ENCODE results near the gene KLHDC9.
A peak's percentile ranks its signal among the peaks of the same experiment; 100 is the strongest.

The KLHDC9 gene

DNA sequence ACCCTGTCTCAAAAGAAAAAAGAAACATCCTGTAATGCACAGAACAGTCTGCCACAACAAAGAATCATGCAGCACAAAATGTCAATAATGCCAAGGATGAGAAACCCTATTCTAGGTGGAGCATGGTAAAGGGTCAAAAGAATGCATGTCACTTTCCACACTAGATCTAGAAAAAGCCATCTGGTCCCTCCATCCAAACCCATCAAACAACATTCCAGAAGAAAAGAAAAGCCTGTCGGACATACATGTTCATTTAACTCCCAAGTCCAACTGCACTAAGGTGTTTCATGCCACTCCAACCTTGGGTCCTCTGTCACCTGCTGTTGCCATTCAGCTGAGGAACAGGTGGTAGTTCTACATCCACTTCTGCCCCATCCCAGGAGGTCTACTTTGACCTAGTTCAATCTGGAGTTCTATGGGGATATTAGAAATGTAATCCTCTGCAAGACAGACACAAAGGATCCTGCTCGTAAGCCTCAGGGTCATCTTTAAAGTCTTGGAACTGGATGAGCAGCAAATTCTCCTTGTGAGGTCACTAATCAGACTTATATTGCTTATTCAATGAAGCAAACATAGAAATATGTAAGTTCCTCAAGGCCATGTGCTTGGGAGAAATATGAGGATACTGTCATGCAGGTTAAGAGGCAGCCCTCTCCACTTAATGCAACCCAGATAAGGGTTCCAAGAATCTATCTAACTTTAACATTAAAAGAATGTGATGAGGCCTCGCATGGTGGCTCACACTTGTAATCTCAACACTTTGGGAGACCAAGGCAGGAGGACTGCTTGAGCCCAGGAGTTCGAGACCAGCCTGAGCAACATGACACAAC, 30.6 kb downstream of the KLHDC9 start:
- no peak overlapping the region for H3K4me3 ChIP-seq (ENCODE audit: low read depth, low read length)

DNA sequence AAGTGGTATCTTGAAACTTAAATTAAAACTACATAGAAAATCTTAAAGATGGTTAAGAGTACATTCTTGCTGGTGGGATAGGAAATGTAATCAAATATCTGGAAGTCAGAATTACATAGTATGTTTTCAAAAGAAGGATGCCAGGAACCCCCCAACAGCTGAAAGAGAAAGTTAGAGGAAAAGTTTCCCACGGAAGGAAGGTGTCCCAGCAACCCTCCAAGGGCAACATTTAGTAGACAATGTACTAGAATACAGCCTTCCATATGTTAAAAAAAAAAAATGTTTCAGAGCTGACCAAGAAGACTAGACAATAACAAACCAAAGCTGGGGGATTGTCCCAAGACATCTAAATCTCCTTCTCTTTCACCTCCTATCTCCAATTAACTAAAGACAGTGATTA, 32.1 kb downstream of the KLHDC9 start:
- no peak overlapping the region for H3K4me3 ChIP-seq (ENCODE audit: low read depth, low read length)

DNA sequence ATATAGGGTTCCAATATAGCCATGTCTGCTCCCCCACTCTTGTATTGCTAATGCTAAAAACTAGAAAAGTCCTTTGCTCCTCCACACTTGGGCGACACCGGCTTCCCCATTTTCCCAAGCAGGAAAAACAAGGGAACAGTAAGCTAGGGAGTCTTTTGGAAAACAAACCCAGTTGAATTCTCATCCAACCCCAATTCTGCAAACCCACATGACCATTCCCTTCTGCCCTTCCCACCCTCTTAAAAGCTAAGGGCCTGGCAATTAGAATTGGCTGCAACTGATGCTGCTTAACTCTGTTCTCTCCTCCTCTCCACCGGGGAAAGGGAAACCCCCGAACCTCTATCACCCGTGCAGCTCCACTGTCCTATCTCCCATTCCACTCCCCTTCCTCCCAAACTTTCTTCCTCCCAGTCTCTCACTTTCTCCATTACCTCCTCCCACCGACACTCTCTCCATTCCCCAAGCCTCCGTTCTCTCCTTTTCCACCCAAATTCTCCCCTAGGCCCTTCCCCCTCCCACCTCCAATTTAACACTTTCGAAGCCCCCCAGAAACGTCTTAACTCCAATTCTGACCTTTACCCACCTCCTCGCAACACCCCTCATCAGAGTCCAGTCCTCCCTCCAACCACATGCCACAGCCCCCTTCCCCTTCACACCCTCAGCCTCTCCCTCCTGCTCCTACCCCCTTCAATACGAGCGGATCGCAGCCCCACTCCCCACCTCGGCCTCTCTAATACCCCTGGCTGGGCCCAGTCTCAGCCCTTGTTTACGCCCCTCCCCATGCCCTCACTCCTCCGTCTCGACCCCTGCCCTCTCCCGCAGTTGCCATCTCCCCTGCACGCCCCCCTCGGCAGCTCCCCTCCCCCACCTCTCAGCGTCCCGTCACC, 33.6 kb downstream of the KLHDC9 start:
- peak overlapping the region; percentile 81 for H3K4me3 ChIP-seq (ENCODE audit: low read depth, low read length)

DNA sequence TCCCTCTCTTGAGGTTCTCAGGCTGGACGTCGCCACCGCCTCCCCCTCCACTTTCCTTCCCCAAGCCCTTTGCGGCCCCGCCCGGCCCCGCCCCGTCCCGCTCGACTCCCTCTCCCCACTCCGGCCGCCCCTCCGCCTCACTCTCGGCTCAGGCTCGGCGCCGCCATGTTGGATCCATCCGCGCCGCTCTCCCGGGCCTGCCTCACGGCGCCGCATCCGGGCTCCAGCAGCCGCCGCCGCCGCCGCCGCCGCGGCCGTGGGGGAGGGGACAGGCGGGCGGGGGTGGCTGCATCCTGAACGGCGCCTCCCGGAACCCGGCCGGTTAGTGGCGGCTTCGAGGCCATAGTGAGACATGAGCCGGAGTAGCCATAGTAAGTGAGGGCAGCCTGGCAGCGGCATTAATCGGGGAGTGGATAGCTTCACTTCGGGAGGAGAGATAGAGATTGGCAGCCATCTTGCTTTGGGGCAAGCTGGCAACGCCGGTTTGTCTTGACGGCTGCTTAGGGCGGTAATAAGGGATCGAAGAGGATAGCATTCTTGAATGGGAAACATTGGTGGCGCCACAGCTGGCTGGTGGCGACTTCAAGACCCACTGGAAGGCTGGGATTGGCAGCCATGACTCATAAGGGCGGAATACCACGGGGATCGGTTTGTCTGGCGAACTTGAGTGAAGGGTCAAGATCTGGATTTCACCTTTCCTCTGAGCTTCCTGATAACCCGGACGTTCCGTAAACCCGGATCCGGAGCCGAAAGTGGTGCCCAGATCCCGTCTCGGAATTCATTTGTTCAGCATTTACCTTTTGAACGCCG, 34.5 kb downstream of the KLHDC9 start, which contains the start of gene DEDD:
DEDD (minus strand) TSS at position 258 of the 810 bp plus-strand sequence. CDS start 8,205 bp downstream, outside the sequence.
- H3K4me3 ChIP-seq (ENCODE audit: low read depth, low read length): peak within 1 kb of the TSS; percentile 81

DNA sequence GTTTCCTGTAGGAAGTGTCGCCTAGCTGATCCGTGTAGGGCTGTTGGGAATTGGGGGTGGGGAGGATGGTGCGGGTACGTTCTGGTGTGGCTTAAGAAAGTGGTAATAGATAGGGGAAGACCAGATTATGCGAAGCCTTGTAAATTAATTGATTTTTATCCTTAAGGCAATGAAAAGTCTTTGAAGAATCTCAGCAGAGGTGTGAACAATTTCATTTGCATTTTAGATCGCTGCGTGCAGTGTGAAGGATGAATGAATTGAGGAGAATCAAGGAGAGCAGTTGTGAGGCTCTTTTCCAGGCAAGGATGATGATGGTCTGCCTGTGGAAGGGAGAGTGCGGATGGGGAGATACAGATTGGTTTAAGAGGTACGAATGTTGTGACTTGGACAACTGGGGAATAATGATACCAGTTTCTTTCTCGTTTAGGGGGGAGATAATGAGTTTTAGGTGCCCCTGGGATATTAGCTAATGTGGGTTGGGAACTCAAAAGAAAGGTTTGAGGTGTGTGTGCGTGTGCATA, 35.1 kb downstream of the KLHDC9 start:
- peak overlapping the region; percentile 75 for H3K4me3 ChIP-seq (ENCODE audit: low read depth, low read length)

DNA sequence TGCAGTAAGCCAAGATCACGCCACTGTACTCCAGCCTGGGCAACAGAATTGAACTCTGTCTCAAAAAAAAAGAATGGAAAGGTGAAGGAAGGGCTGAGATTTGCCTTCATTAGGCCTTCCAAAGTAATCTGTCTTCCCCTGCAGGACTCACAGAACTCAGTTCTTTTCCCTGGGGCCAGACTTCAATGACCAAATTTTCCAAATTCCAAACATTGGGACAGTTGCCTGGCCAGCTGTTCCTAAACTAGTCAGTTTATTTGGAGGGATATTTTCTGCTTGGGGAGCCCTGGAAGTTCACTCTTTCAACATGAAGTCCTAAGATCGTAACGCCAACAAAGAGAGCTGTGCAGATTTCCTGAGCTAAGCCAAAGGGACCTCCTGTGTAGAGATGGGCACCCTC, 39.7 kb downstream of the KLHDC9 start:
- H3K4me3 ChIP-seq (ENCODE audit: low read depth, low read length): no peak overlapping the region

- H3K4me3 ChIP-seq (ENCODE audit: low read depth, low read length): no peak overlapping the region
These were observed 40.3 kb downstream of the KLHDC9 start for GRCh38 chr1:161138431-161138830.

DNA sequence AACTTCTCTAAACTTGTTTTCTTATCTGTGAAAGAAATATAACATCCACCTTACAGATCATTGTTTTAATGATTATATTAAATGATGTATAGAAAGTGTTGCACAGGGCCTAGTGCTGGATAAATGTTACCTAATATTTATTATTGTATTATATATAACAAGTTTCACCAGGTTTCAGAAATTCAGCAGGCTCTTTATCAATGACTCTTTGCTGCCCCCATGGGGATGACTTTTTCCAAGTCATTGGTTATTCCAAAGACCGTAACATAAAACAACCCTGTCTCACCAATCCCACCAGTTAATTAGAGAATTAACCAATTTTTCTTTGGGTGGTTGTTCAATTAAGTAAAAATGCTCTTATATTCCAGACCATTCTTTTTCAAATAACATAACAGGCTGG, 41.6 kb downstream of the KLHDC9 start:
- no peak overlapping the region for H3K4me3 ChIP-seq (ENCODE audit: low read depth, low read length)

GRCh38 chr1:161140755-161141400, 42.7 kb downstream of the KLHDC9 start:
- no peak overlapping the region for H3K4me3 ChIP-seq (ENCODE audit: low read depth, low read length)

DNA sequence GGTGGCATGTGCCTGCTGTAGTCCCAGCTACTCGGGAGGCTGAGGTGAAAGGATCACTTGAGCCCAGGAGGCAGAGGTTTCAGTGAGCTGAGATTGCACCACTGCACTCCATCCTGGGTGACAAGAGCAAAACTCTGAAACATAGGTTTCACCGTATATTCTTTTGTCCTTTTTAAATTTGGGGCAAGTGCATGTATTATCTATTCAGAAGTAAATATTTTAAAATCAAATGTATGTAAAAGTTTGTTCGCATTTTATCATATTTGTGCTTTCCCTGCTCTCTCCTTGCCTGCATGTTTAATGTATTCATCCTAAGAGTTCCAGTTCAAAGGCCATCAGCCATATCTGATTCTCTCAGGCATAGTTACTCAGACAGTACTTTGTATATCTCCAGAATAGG, 47.7 kb downstream of the KLHDC9 start:
- H3K4me3 ChIP-seq (ENCODE audit: low read depth, low read length): no peak overlapping the region
